IPS-18c (cell line): ENCODE results near the gene GYG1.

Source experiments
- H3K4me3 ChIP-seq: 2 replicates; pipeline ENCODE4 v1.7.0; 2013; ENCODE audit warnings: low read depth, mild to moderate bottlenecking, low read length, moderate library complexity; ENCODE audit not compliant: insufficient read depth
- H3K9me3 ChIP-seq: one replicate; pipeline ENCODE4 v1.6.1; 2013; ENCODE audit warnings: mild to moderate bottlenecking, low read length, moderate library complexity; ENCODE audit not compliant: control insufficient read depth, insufficient read depth

GYG1 gene

GRCh38 chr3:148991219-148992026 lies at the start of gene GYG1:
Gene GYG1, plus strand, starts transcription at chr3:148991540. Its CDS starts 101 bp downstream, at chr3:148991641.
- peak within 1 kb of the TSS; percentile 77 for H3K4me3 ChIP-seq
- H3K9me3 ChIP-seq = no peaks in the 10 kb centered on the region

- no peaks in the 10 kb centered on the region for H3K9me3 ChIP-seq
- no peak overlapping the region for H3K4me3 ChIP-seq
These were observed 47.7 kb upstream of the GYG1 start for GRCh38 chr3:148943506-148944205.

DNA sequence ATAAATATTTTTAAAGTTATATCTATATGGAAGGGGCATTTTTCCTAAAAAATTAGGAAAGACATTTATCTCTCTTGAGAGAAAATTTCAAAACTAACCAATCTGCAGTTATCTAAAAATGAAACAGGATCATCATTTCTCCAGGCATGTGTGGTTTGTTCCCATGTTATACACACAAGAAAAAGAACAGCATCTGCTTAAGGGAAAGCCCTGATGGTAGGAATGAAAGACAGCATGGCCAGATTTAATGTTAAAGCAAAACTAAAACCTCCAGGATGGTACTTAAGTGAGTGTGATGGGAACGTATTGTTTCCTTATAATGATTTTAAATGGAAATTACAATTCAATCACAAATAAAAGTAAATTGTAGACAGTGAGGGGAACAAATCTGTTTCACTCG lies 46.2 kb upstream of the GYG1 start:
- no peaks in the 10 kb centered on the region for H3K9me3 ChIP-seq
- no peak overlapping the region for H3K4me3 ChIP-seq

- no peak overlapping the region for H3K4me3 ChIP-seq
- H3K9me3 ChIP-seq = no peaks in the 10 kb centered on the region
These were observed 42.3 kb upstream of the GYG1 start for GRCh38 chr3:148948913-148949657.

DNA sequence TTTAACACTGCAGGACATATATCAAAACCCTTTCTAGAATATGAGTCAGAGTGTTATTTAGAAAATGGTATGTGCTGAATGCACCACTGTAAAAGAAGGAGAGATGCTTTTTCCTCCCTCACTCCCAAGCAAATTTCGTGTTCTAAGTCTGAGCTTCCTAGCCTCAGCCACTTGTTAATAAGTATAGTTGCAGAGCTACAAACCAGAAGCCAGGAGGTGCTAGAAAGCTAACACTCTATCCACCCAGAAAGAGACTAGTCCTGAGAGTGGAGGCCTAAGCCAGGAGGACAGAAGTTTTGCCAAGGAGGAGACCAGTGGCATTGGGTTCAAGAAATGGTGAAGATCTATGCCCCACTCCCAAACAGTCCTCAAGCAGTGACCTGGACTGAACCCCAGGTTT lies 40.5 kb upstream of the GYG1 start:
- H3K4me3 ChIP-seq = no peak overlapping the region
- H3K9me3 ChIP-seq = no peaks in the 10 kb centered on the region

DNA sequence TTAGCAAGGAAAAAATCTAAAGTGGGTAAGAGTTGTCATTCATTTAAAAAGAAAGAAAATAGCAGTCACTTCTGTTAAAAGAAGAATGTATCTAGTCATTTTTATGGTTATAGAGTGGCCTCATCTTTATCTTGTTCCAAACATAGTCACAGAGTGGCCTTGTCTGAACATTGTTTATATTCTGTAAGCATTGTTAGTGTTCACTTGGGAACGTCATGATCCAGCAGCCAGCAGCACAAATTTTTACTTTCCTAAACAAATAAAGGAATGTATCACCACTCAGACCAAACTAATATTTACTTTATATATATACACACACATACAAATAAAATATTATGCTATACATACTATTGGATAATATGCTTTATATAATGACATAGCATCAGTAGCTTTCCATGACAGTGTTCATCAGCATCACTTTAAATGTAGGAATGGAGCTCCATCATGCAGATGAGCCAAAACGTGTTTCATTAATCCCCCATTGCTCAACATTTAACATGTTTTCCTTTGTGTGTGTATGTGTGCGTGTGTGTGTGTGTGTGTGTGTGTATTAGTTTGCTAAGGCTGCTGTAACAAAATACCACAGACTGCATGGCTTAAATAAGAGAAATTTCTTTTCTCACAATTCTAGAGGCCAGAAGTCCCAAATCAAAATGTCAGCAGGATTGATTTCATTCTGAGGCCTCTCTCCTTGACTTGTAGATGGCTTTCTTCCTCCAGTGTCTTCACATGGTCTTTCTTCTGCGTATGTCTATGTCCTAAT lies 39.6 kb upstream of the GYG1 start:
- no peak overlapping the region for H3K4me3 ChIP-seq

DNA sequence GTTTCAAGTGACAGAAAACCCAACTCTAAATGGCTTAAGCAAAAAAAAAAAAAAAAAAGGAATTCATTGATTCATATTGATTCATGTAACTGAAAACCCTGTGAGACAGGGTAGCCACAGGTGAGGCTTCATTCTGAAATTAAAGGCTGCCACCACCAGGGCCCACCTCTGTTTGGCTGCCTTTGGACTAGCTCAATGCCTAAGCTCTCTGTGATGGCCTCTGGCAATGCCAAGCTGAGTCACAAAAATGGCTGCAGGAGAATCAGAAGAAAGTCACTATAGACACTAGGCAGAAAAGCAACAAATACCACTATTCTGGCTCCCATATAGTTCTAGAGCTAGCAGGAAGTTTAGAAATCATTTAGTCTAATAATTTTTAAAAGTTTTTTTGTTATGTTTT lies 38.2 kb upstream of the GYG1 start:
- Histone ChIP-seq H3K9me3 (no peaks in the 10 kb centered on the region), H3K4me3 (no peak overlapping the region)

More for the DNA sequence above, 39.6 kb upstream of the GYG1 start:
- no peaks in the 10 kb centered on the region for H3K9me3 ChIP-seq

GRCh38 chr3:148954981-148955380 lies 36.4 kb upstream of the GYG1 start:
- H3K4me3 ChIP-seq = no peak overlapping the region
- H3K9me3 ChIP-seq = no peaks in the 10 kb centered on the region

DNA sequence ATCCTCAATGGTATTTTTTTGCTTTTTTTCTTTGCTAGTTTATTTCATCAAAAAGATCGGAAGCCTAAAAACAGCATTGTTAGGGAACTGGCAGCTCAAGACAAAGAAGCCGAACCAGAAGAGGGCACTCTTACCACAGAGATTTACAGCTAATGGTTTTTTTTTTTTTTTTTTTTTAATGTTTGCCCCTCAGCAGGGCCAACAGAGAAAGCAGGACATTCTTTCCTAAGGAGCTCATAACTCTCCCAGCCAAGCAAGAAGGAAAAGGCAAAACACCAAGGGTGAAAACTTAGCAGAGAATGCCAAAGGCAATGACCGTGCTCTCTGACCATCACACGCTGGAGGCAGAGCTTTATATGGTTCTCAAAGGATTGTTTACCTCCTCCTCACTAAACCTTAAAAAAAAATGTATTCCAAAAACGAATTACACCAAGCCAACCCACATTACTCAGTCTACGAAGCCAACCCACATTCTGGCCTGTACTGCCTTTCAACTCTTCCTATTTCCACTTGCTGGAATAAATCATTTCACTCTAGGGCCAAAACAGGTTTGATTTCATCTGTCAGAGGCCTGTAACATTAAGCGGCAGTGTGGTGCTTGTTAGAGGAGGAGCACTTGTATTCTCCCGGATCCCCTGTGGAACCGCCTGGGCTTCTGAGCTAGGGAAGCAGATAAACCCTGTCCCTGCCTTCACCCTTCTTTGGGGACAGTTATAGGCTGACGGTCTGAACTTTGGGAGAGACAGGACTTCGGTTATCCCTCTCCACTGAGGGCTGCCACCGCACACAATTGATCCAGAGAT lies 35.6 kb upstream of the GYG1 start:
- no peaks in the 10 kb centered on the region for H3K9me3 ChIP-seq
- no peak overlapping the region for H3K4me3 ChIP-seq

GRCh38 chr3:148957586-148957985 lies 33.8 kb upstream of the GYG1 start:
- Histone ChIP-seq H3K9me3 (no peaks in the 10 kb centered on the region), H3K4me3 (no peak overlapping the region)

- H3K4me3 ChIP-seq = no peak overlapping the region
- no peaks in the 10 kb centered on the region for H3K9me3 ChIP-seq
These were observed 32.6 kb upstream of the GYG1 start for GRCh38 chr3:148958696-148959095.

GRCh38 chr3:148962513-148962912 lies 28.8 kb upstream of the GYG1 start:
- H3K4me3 ChIP-seq = no peak overlapping the region
- H3K9me3 ChIP-seq = no peaks in the 10 kb centered on the region

DNA sequence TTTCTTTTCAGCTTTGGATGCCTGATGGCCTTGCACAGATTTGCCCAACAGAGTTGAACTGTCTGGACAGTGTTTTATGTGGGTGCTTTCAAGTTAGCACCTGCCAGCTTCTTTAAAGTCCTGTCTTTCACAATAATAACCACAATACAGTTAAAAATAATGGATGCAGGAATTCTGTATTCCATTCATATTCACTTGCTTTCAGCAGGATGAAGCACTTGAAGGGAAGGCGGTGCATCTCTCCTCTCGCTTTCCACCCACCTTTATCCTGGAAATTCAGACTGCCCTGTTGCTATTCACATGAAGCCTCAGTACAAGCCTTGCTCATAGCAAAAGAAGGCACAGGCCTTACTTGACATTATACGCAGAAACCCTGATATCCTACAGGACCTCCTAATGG lies 26.5 kb upstream of the GYG1 start:
- no peaks in the 10 kb centered on the region for H3K9me3 ChIP-seq
- H3K4me3 ChIP-seq = no peak overlapping the region

GRCh38 chr3:148968321-148968720 lies 23.0 kb upstream of the GYG1 start:
- Histone ChIP-seq H3K9me3 (no peaks in the 10 kb centered on the region), H3K4me3 (no peak overlapping the region)

GRCh38 chr3:148970271-148970670 lies 21.1 kb upstream of the GYG1 start:
- Histone ChIP-seq H3K9me3 (no peaks in the 10 kb centered on the region), H3K4me3 (no peak overlapping the region)

- Histone ChIP-seq H3K4me3 (no peak overlapping the region), H3K9me3 (no peaks in the 10 kb centered on the region)
These were observed 19.8 kb upstream of the GYG1 start for GRCh38 chr3:148971401-148972163.
